GM18909 (cell line): ENCODE measurements around the gene OTX1.
"Not testable (repeated sequence)": the region's sequence is repeated elsewhere in the genome, so short reads cannot be mapped to it uniquely, and the experiment has no call there.

ENCODE experiments used
- ATAC-seq: cut with Tn5 transposase; IDR thresholded peaks from one replicate; pipeline ENCODE4 v1.9.1; 2021; ENCODE audit warnings: mild to moderate bottlenecking; ENCODE audit not compliant: unreplicated experiment, poor library complexity

Gene OTX1

DNA sequence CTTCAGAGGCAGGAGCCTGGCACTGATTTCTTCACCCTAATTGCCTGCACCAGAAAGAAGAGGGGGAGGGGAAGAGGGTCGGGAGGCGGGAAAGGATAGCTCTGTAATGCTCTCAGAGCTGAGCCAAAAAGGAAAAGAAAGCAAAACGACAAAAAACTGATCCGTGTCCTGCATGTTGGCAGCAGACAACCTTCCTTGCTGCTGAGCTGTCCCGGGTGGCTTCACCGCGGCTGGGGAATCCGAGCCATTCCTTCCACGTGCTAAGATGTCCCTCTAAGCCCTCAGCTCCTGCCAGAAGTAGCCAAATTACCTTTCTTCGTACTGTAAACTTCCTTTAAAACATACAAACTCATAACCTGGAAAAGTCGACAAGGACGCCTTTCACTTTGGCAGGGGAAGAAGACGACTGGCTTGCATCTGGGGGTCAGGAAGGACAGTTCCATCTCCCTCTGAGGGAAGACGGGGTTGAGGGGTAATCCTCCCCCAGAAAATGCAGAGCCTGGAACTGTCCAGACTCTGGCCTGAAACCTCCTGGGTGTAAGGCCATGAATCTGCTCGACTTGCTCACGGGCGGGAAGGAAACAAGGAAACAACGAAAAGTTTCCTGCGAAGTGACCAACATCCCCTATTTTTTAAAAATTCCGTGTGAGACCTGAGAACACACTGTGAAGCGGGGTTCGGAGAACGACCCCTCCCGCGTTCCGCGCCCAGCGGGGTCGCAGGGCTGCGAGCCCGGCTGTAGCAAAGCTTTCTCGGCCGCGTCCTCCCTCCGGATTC, 7.7 kb downstream of the OTX1 start:
- ATAC-seq: no peak

DNA sequence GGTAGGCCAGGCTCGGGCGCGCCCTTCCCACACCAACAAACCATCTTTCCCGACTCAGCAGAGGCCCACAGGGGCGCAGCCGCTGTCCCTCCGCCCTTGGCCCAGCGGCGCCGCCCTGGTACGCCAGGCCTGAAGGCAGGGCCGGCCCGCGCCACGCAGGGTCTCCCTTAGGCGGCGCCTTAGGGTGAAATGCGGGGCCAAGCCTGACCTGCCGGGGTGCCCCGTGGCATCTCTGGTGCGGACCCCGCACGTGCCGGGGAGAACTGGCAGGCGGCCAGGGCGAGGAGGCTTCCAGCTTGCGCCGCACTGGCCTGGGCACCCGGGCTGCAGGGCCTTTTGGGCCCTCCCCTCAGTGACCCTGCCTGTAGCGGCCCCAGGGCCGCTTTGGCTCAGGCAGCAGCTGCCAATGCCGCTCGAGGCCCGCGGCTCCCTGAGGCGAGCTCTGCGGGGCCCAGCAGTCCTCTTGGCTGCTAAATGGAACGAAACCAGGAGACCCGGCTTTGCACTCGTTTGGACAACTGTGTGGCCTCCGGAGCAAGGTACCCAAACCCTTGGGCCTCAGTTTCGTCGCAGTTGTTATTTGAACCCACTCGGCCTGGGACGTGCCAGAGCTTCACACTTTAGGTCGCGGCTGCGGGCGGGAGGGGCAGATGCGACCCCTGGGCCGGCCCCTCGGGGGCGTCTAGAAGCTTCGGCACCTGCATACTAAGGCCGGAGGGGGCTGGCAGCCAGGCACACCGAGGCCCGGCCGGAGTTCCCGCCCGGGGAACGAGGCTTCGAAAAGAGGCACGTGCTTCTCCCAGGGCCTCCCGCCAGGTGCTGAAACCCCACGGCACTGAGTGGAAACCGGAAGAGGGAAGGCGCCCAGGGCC, 8.5 kb downstream of the OTX1 start:
- no peak for ATAC-seq

DNA sequence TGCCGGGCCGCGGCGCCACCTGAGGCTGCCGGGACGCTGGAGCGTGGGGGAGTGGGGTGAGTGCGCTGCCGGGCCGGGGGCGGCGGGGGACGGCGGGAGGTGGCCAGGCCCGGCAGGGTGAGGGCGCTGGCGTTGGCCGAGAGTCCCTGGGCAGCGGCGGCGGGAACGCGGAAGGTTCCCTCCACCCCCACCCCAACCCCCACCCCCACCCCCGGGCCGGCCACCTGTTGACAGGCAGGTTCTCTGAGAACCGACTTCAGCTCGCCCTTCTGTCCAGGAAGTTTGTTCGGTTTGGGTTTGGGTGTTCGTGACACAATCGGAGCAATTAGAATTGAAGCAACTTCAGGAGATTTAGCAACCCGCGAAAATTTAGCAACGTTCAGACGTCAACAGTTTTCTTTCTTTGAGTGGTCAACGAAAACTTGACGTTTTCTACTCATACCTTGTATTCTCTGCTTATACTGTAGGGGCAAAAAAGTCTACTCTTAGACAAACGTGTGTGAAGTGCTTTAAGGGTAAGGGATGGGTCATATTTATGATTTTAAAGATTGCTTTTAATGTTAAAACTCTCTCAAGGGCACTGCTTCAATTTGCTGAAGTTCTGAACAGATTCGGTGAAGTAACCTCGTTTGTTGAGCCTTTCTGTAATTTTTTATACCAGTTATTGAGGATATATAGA, 9.3 kb downstream of the OTX1 start:
- ATAC-seq: no peak

DNA sequence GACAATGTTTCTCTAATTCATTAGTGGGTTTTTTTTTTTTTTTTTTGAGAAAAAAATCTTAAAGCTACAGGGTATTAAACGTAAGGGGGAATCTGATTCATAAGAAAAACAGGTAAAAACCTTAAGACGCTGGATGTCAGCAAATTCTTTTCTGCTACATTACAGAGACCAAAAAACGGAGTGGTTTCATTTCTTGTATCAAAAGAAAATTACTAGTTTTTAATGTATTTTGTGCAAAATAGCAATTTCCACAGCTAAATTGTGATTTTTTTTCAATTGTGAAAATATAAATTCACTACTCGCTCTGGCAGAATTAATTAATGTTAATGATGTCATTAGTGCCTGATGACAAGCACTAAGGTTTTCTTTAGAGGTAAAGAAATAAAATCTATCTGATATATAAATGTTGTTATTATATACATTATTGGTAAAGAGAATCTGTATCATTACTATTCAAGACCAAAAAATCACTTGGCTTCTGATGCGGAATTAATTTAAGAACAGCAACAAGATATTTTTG, 9.9 kb downstream of the OTX1 start:
- ATAC-seq: no peak

DNA sequence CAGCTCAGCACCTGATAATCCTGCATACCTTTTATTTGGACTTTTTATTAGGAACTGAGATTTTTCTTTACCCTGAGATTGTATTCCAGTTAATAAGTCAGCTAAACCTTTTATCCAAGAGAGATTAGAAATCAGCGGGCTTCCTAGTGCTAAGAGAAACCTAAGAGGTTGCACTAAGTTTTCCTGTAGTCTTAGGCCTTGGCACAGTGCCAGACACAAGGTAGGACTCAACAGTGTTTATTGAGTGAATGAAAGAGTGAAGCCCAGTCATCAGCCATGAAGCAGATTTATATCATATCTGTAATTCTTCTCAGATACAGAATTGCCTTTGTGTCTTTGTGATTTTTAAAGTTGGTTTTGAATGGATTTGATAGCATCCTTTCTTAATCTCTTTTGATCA, 13.6 kb downstream of the OTX1 start:
- no peak for ATAC-seq

DNA sequence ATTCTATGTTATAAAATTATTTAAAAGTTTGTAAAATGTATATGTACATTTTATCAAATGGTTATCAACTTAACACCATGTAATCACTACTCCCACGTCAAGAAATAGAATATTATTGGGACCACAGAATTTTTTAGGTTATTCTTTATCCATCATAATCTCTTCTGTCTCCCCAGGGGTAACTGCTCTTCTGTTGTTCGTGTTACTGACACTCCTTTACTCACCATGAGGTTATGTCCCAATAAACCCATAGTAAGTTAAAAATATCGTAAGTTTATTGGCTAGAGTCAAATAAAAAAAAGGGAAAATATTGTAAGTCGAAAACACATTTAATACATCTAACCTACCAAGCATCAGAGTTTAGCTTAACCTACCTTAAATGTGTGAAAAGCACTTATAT, 14.0 kb downstream of the OTX1 start:
- ATAC-seq: no peak

DNA sequence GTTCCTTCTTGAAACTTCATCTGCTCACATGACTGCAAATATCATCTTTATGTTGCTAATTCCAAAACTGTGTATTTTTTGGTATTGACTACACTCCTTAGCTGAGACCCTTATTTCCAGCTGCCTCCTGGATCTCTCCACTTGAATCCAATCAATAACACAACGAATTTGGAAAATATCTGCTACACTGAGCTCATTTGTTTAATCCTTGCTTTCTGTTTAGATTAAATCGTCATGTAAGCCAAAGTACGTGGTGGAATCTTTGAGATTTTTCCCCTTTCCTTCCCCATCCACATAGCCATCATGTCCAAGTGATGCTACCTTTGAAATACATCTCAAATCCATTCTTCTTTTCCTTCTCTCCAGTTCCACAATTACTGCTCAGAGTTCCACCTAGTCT, 15.6 kb downstream of the OTX1 start:
- no peak for ATAC-seq

DNA sequence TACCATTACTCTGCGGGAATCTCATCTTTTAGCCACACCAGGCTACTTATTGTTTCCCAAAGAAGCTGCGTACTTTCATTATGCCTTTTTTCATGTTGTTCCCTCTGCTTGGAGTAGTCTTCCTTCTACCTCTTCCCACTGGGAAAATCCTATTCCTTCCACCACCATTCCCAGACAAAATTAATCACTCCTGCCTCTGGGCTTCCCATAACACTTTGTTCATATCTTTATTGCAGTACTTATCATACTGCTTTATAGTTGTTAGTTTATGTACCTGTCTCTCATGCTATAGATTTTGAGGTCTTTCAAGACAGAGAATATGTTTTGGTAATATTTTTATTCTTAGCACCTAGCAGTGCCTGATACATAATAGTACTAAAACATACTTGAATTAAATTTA, 16.2 kb downstream of the OTX1 start:
- ATAC-seq: no peak

DNA sequence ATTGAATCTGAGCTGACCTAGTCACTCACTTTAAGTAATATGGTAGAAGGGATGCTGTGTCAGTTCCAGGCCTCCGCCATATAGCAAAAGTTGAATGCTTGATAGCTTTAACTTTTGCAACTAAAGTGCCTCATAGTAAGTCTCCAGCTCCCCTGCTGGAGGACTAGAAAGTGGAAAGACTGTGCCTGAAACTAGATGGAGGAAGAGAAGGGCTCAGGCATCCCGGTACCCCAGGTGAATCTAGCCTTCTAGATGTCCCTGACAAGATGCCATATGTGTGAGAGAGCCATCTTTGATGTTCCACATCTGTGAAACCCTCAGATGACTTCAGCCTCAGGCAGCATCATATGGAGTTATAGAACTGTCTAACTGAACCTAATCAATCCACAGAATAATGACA, 21.0 kb downstream of the OTX1 start:
- no peak for ATAC-seq

DNA sequence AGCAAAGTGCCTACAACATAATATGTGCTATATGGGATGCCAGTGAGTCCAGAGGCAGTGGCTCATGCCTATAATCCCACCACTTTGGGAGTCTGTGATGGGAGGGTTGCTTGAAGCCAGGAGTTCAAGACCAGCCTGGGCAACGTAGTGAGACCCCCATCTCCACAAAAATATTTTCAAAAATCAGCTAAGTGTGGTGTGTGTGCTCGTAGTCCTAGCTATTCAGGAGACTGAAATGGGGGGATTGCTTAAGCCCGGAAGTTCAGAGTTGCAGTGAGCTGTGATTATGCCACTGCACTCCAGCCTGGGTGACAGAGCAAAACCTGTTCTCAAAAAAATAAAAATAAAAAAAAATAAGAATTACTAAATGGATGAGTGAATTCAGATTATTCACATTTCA, 23.4 kb downstream of the OTX1 start:
- no peak for ATAC-seq

DNA sequence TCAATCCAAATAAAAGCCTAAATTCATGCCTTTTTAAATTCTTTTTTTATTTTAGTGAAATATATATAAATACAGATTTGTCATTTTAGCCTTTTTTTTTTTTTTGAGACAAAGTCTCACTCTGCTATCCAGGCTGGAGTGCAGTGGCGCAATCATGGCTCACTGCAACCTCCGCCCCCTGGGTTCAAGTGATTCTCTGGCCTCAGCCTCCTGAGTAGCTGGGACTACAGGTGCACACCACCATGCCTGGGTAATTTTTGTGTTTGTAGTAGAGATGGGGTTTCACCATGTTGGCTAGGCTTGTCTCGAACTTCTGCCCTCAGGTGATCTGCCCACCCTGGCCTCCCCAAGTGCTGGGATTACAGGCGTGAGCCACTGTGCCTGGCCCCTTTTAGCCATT, 23.8 kb downstream of the OTX1 start:
- not testable (repeated sequence) for ATAC-seq

DNA sequence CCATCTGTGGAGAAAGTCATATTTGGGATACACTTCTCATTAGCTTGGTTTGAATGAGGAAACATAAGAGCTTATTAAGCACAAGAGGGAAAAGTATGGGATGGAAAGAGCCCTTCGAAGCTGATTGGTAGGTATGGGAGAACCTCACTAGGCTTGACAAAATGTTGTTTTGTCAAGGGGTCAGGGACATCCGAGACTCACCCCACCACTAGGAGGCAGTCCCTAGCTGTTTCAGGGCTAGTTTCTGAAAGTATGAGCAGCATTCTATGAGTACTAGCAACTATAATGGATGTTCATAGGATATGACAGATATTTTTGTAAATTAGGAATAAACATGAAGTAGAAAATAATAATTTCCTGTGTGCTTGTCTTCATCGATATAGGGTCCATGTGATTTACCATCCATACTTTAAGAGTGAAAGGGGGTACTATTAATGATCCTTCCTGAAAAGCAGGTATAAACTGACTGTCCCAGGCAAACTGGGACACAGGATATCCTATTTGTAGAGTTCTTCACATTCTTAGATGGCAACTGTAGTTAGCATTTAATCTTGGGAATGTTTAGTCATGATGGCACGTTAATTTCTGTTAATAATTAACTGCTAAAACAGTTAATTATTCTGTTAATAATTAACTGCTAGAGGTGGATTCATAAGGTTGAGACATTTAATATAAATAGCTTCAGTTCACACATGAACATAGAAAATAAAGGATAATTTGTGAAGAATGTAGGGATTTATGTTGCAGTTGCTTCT, 28.4 kb downstream of the OTX1 start:
- ATAC-seq: no peak

DNA sequence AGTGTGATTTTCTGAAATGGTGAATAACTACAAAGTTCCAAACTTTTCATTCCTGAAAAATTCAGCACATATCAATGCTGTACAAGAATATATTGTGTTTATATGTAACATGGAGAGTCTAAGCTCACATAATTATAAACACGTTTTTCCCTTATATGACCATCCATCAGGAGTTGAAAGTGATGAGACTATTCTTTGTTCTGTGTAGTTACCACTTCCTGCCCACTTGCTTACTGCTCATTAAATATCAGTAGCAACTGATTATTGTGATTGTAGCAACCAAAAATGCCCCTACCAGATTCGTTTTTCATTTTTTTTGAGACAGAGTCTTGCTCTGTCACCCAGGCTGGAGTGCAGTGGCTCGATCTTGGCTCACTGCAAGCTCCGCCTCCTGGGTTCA, 30.8 kb downstream of the OTX1 start:
- no peak for ATAC-seq

DNA sequence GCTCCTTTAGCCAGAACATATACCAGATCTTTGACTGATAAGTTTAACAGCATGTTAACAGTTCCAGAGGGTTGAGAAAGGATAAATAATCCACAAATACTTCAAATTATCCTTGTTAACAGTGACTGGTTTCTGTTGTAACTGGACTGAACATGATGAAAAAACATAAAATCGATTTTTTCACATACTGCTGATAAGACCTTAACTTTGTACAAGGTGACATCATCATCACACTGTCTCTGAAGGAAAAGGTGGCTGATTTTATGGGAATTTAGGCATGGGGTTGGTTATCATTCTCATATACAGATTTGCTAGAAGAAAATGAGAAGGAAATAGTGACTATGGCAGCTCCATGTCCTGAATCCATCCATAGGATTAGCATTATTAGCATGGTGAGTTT, 36.1 kb downstream of the OTX1 start:
- no peak for ATAC-seq

DNA sequence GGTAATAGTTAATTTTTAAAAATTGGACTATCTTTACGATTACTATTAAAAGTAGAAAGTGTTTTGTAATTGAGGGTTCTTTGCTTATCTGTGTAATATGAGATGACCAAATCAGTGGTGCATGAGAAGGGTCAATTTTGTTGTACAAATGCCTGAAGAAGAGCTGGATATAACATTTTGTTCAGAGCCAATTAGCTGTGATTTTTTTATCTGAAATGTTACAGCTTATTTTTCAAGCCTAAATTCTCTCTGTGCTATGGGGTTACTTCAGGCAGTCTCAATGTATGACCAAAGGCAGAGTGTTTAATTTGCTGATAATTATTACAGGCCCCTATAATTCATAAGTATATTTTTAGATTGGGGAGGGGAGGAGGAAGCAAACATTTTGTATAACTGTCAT, 41.8 kb downstream of the OTX1 start:
- no peak for ATAC-seq

DNA sequence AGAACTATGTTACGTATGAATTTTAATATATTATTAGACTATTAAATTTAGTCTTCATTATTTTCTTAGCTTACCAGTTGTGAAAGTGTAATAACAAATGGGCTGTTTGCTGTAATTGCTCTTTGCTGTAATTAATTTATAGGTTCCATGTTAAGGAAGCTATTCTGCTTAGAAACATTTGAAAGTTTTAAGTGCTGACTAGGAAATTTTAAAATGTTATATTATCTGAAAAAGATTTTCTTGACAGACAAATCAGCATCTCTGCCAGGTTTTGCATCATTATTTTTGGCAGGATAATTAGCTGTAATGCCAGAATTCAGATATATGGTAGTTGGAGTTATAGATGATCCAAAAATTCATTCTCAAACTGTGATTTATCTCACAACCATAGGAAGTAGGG, 42.2 kb downstream of the OTX1 start:
- ATAC-seq: no peak

DNA sequence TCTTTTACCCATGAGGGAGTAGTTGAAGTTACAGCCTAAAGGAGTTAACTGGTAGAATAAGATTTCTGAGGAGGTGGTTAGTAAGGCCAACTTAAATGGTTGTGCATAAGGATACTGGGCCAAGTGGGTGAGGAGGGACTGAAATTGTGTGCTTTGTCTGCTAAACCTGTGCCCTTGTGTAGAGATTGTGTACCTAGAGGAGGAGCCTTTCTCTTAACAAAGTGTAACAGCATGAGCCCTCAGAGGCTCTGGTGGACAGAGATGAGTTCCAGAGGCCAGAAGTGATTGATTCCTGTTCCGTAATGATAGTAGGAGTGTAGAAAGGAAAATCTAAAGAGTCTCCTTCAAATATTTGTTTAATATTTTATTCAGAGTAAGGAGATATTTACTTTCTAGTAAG, 42.9 kb downstream of the OTX1 start:
- no peak for ATAC-seq

DNA sequence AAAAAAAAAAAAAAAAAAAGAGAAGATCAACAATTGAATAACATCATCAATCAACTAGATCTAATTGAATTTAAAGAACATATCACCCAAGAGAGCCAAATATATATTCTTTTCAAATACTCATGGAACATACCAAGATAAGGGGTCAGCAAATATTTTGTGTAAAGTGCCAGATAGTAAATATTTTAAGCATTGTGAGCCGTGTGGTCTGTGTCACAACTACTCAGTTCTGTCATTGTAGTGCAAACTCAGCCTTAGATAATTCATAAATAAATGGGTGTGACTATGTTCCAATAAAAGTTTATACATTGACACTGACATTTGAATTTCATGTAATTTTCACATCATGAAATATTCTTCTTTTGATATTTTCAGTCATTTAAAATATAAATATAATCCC, 45.9 kb downstream of the OTX1 start:
- no peak for ATAC-seq

DNA sequence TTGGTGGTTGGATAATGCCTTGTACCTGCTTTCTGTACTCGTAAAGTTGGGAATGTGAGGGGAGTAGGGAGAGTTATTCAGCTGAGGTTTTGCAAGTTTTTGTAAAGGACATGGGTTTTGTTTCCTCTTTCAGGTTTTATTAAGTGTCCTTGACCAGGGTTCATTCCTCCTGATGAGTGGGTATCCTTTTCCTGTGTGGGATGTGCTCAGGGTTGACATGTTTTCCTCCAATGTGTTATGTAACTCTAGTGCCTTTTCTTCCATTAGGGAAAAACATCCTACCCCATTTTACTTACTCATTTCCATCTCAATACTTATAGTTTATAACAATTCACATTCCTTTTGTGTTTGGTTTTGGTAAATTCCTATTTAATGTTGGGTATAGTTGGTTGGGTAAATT, 48.4 kb downstream of the OTX1 start:
- no peak for ATAC-seq

DNA sequence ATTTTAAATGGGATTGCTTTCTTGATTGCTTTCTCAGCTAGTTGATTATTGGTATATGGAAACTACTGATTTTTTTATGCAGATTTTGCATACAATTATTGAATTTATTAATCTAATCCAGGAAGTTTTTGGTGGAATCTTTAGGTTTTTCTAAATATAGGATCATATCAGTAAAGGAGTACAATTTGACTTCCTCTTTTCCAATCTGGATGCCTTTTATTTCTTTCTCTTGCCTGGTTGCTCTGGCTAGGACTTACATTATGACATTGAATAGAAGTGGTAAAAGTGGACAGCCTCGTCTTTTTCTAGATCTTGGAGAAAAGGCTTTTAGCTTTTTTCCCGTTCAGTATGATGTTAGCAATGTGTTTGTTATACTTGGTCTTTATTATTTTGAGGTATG, 51.3 kb downstream of the OTX1 start:
- ATAC-seq: no peak
